Neural progenitor cell (in vitro differentiated cells): ENCODE data around the gene CERS3. TPM values are rescaled to one million over a fixed set of nuclear protein-coding genes. Genes with fewer than 3 reads are reported as not detected.

Source experiments
- DNase-seq: peaks from one replicate; pipeline ENCODE4 v3.0.0-alpha.2; 2016; ENCODE audit warnings: low spot score
- H2AFZ ChIP-seq: fragments of 200-600 bp; sonication (generic); replicated peaks from 2 replicates; pipeline ENCODE4 v1.6.1; 2016; ENCODE audit warnings: antibody characterized with exemption
- H3F3A ChIP-seq: fragments of 200-600 bp; sonication (generic); 2 replicates; pipeline ENCODE4 v1.6.1; 2016; ENCODE audit warnings: antibody characterized with exemption, low read depth
- H3K27ac ChIP-seq: fragments of 200-600 bp; sonication (generic); 2 replicates; pipeline ENCODE4 v1.5.1; 2016; ENCODE audit warnings: mild to moderate bottlenecking
- H3K27me3 ChIP-seq: fragments of 200-600 bp; sonication (generic); 2 replicates; pipeline ENCODE4 v1.6.1; 2016; ENCODE audit warnings: mild to moderate bottlenecking, moderate library complexity
- H3K36me3 ChIP-seq: fragments of 200-600 bp; sonication (generic); 2 replicates; pipeline ENCODE4 v1.5.1; 2016
- H3K4me1 ChIP-seq: fragments of 200-600 bp; sonication (generic); 2 replicates; pipeline ENCODE4 v1.6.1; 2016; ENCODE audit warnings: mixed run types
- H3K4me2 ChIP-seq: fragments of 200-600 bp; sonication (generic); 2 replicates; pipeline ENCODE4 v1.6.1; 2016
- H3K4me3 ChIP-seq: fragments of 200-600 bp; sonication (generic); 2 replicates; pipeline ENCODE4 v1.5.1; 2016
- H3K79me2 ChIP-seq: fragments of 200-600 bp; sonication (generic); 2 replicates; pipeline ENCODE4 v1.6.1; 2016; ENCODE audit warnings: low read depth
- H3K9ac ChIP-seq: fragments of 200-600 bp; sonication (generic); 2 replicates; pipeline ENCODE4 v1.6.1; 2016
- H3K9me3 ChIP-seq: fragments of 200-600 bp; sonication (generic); 2 replicates; pipeline ENCODE4 v1.5.1; 2016; ENCODE audit warnings: low read depth
- H4K20me1 ChIP-seq: fragments of 200-600 bp; sonication (generic); 2 replicates; pipeline ENCODE4 v1.6.1; 2016; ENCODE audit warnings: low read depth
- H3K27ac Mint-ChIP-seq: 3 replicates; pipeline ENCODE4 v1.8.0; 2021; ENCODE audit warnings: mixed read lengths
- H3K27me3 Mint-ChIP-seq: 2 replicates; pipeline ENCODE4 v1.8.0; 2022; ENCODE audit warnings: low read depth, mild to moderate bottlenecking, inconsistent platforms, moderate library complexity, mixed read lengths; ENCODE audit not compliant: insufficient read depth
- H3K36me3 Mint-ChIP-seq: 3 replicates; pipeline ENCODE4 v1.8.0; 2021; ENCODE audit warnings: mixed read lengths
- H3K4me1 Mint-ChIP-seq: 3 replicates; pipeline ENCODE4 v1.8.0; 2021; ENCODE audit warnings: mixed read lengths
- H3K4me3 Mint-ChIP-seq: 3 replicates; pipeline ENCODE4 v1.8.0; 2021; ENCODE audit warnings: mild to moderate bottlenecking, moderate library complexity, mixed read lengths
- H3K9me3 Mint-ChIP-seq: 3 replicates; pipeline ENCODE4 v1.8.0; 2020; ENCODE audit warnings: mixed read lengths
- CTCF ChIP-seq: fragments of 200-600 bp; sonication (generic); IDR thresholded peaks from 2 replicates; pipeline ENCODE4 v1.5.1; 2017; ENCODE audit warnings: antibody characterized with exemption, mild to moderate bottlenecking
- EZH2 ChIP-seq: fragments of 200-600 bp; sonication (generic); IDR thresholded peaks from 2 replicates; pipeline ENCODE4 v1.6.1; 2017; ENCODE audit warnings: antibody characterized with exemption, mild to moderate bottlenecking, moderate library complexity
- EZH2phosphoT487 ChIP-seq: fragments of 200-600 bp; sonication (generic); IDR thresholded peaks from 2 replicates; pipeline ENCODE4 v1.6.1; 2017; ENCODE audit warnings: antibody characterized with exemption
- total RNA-seq: library from RNA; depleted of rRNA; stranded (reverse); fragments of >200 nt; gene quantifications from 2 replicates; pipeline ENCODE4 v1.2.3, GENCODE V29; 2015; ENCODE audit warnings: low replicate concordance

CERS3 gene
- total RNA-seq, 1 donor from 2014 or later, result not detected

GRCh38 chr15:100476805-100477204, 51.9 kb downstream of the CERS3 start:
- Histone ChIP-seq H3K4me3 (no peak overlapping the region), H3K4me2 (no peak overlapping the region), H3K27me3 (no peaks in the 10 kb centered on the region), H3K36me3 (no peaks in the 10 kb centered on the region), H3K9me3 (no peaks in the 10 kb centered on the region), H3K9ac (no peak overlapping the region), H2AFZ (no peak overlapping the region), H3F3A (no peaks in the 10 kb centered on the region), H3K4me1 (no peaks in the 10 kb centered on the region), H3K79me2 (no peaks in the 10 kb centered on the region), H4K20me1 (no peaks in the 10 kb centered on the region), H3K27ac (no peak overlapping the region)
- no peaks in the 10 kb centered on the region for H3K27me3 Mint-ChIP-seq
- DNase-seq, result no peak
- H3K9me3 Mint-ChIP-seq, result peaks cover 28% of the 10 kb centered on the region
- H3K27ac Mint-ChIP-seq, result no peak overlapping the region
- no peak for TF ChIP-seq EZH2
- no peak for TF ChIP-seq CTCF
- H3K4me1 Mint-ChIP-seq, result no peaks in the 10 kb centered on the region
- H3K36me3 Mint-ChIP-seq, result no peaks in the 10 kb centered on the region
- H3K4me3 Mint-ChIP-seq, result no peak overlapping the region

- H3K4me3 Mint-ChIP-seq, result no peak overlapping the region
- no peak overlapping the region for H3K27ac Mint-ChIP-seq
- no peak overlapping the region for H3K9ac ChIP-seq
- no peaks in the 10 kb centered on the region for H3K36me3 Mint-ChIP-seq
- H3K27ac ChIP-seq, result no peak overlapping the region
- H3K4me1 ChIP-seq, result no peaks in the 10 kb centered on the region
- no peaks in the 10 kb centered on the region for H3K79me2 ChIP-seq
- no peak overlapping the region for H3K4me3 ChIP-seq
- H3K27me3 ChIP-seq, result no peaks in the 10 kb centered on the region
- H4K20me1 ChIP-seq, result no peaks in the 10 kb centered on the region
- peaks cover 2% of the 10 kb centered on the region for H3K4me1 Mint-ChIP-seq
- no peak for DNase-seq
- no peak overlapping the region for H2AFZ ChIP-seq
- H3K9me3 Mint-ChIP-seq, result peaks cover 13% of the 10 kb centered on the region
- no peaks in the 10 kb centered on the region for H3K27me3 Mint-ChIP-seq
- H3K4me2 ChIP-seq, result no peak overlapping the region
- no peak for TF ChIP-seq EZH2phosphoT487
- TF ChIP-seq CTCF, result no peak
- no peak for TF ChIP-seq EZH2
- H3K36me3 ChIP-seq, result no peaks in the 10 kb centered on the region
- no peaks in the 10 kb centered on the region for H3K9me3 ChIP-seq
- no peaks in the 10 kb centered on the region for H3F3A ChIP-seq
Measured at GRCh38 chr15:100472736-100473135, 56.0 kb downstream of the CERS3 start.

- Histone ChIP-seq H4K20me1 (no peaks in the 10 kb centered on the region), H3K4me2 (no peak overlapping the region), H2AFZ (no peak overlapping the region), H3K4me1 (no peaks in the 10 kb centered on the region), H3K79me2 (no peaks in the 10 kb centered on the region), H3K36me3 (no peaks in the 10 kb centered on the region), H3K4me3 (no peak overlapping the region), H3K27ac (no peak overlapping the region), H3K9ac (no peak overlapping the region), H3F3A (no peaks in the 10 kb centered on the region), H3K27me3 (no peaks in the 10 kb centered on the region), H3K9me3 (no peaks in the 10 kb centered on the region)
- DNase-seq, result no peak
- TF ChIP-seq EZH2phosphoT487 (no peak), EZH2 (no peak), CTCF (no peak)
- H3K27ac Mint-ChIP-seq, result no peak overlapping the region
- H3K4me3 Mint-ChIP-seq, result no peak overlapping the region
- H3K27me3 Mint-ChIP-seq, result no peaks in the 10 kb centered on the region
- H3K36me3 Mint-ChIP-seq, result no peaks in the 10 kb centered on the region
- H3K9me3 Mint-ChIP-seq, result peaks cover 7% of the 10 kb centered on the region
- H3K4me1 Mint-ChIP-seq, result peaks cover 2% of the 10 kb centered on the region
Measured at GRCh38 chr15:100471933-100472332, 56.8 kb downstream of the CERS3 start.

- Histone ChIP-seq H3K27ac (no peak overlapping the region), H3K9me3 (no peaks in the 10 kb centered on the region), H3K27me3 (no peaks in the 10 kb centered on the region), H4K20me1 (no peaks in the 10 kb centered on the region), H3K4me1 (peaks cover 8% of the 10 kb centered on the region), H2AFZ (no peak overlapping the region), H3K9ac (no peak overlapping the region), H3K4me2 (no peak overlapping the region), H3K4me3 (no peak overlapping the region), H3K79me2 (no peaks in the 10 kb centered on the region), H3K36me3 (no peaks in the 10 kb centered on the region), H3F3A (no peaks in the 10 kb centered on the region)
- Mint-ChIP-seq H3K27me3 (peaks cover 3% of the 10 kb centered on the region), H3K27ac (no peak overlapping the region), H3K9me3 (peaks cover 8% of the 10 kb centered on the region), H3K4me1 (peaks cover 27% of the 10 kb centered on the region), H3K36me3 (no peaks in the 10 kb centered on the region), H3K4me3 (no peak overlapping the region)
- TF ChIP-seq CTCF, result no peak
- no peak for TF ChIP-seq EZH2
- TF ChIP-seq EZH2phosphoT487, result no peak
- no peak for DNase-seq
Measured at GRCh38 chr15:100468285-100468684, 60.5 kb downstream of the CERS3 start.
